ENCODE results near the gene BRD7.

BRD7 gene

DNA sequence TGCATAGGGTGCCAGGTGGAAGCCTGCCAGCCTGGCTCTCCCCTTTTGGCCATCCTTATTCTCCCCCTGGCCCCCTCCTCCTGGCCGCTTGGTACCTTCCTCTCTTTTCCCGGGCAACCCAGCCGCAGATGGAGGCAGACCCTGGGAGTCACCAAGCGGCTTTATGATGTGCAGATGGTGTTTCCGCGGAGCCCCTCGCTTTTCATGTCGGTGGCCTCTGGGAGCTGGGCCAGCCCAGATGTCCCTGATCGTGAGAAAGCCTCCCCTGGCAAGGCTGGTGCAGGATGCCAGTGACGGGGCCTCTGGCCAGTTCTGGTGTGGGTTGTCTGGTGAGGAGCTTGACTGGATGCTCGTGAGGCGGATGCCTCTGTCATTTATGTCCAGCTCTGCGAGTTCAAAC, 18.0 kb upstream of the BRD7 start:
- H3K4me3 ChIP-seq (ENCODE audit: low read length), result no peak overlapping the region
- no peaks in the 10 kb centered on the region for H3K27me3 ChIP-seq (ENCODE audit: control insufficient read depth, insufficient read depth, low read length)
- H3K9me3 ChIP-seq (ENCODE audit: control insufficient read depth, low read depth, low read length), result no peaks in the 10 kb centered on the region
- H3K27ac ChIP-seq (ENCODE audit: low read length), result no peak overlapping the region
- no peaks in the 10 kb centered on the region for H3K4me1 ChIP-seq (ENCODE audit: control insufficient read depth, low read depth, low read length)
- no peak overlapping the region for H3K9ac ChIP-seq (ENCODE audit: low read length)
- no peaks in the 10 kb centered on the region for H3K36me3 ChIP-seq (ENCODE audit: control insufficient read depth, low read depth, low read length)

DNA sequence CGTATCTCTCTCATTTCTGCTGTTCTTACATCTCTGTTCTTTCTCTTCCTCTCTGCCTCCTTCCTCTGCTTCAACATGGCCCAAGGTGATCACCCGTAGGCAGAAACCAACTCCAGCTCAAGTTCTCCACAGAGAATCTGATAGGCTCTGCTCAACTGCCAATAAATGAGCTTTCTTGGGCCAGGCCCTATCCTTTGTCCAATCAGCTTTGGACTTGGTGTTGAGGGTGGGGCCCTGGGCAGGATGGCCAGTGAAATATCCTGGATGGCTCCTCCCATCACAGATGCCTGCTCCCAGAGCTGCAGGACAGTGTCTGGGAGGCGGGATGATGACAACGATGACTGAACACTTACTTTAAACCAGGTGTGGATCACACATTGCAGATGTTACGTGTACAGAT, 17.4 kb upstream of the BRD7 start:
- Histone ChIP-seq H3K4me1 (ENCODE audit: control insufficient read depth, low read depth, low read length) (no peaks in the 10 kb centered on the region), H3K27me3 (ENCODE audit: control insufficient read depth, insufficient read depth, low read length) (no peaks in the 10 kb centered on the region), H3K36me3 (ENCODE audit: control insufficient read depth, low read depth, low read length) (no peaks in the 10 kb centered on the region), H3K9me3 (ENCODE audit: control insufficient read depth, low read depth, low read length) (no peaks in the 10 kb centered on the region), H3K27ac (ENCODE audit: low read length) (no peak overlapping the region), H3K9ac (ENCODE audit: low read length) (no peak overlapping the region), H3K4me3 (ENCODE audit: low read length) (no peak overlapping the region)

DNA sequence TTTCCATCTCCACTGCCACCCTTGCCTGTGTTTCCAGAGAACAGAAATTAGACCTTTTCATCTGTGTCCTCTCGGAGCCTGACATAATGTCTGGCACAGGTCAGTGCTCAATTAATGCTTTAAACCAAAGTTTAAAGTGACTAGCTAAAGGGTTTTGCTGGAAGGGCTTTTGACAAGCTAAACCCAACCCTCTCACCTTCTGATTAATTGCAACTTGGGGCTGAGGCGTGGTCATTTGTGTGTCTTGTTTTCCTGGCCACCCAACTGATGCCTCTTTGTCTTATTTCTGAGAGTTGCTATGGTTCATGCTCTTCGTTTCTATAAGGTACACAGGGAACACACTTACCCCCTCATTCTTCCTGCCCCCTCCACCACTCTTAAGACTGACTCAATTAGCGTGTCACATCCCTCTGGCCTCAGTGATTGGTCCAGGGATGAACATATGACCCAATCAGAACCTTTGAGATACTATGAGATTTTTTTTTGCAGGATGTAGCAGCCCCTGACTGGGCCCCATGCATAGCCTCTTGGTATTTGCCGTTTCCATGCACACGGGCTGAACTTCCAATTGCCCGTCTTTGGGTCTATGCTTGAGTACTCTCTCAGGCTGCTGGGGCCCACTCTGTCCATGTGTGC, 15.8 kb upstream of the BRD7 start:
- Histone ChIP-seq H3K27ac (ENCODE audit: low read length) (no peak overlapping the region), H3K36me3 (ENCODE audit: control insufficient read depth, low read depth, low read length) (no peaks in the 10 kb centered on the region), H3K9ac (ENCODE audit: low read length) (no peak overlapping the region), H3K27me3 (ENCODE audit: control insufficient read depth, insufficient read depth, low read length) (no peaks in the 10 kb centered on the region), H3K9me3 (ENCODE audit: control insufficient read depth, low read depth, low read length) (no peaks in the 10 kb centered on the region), H3K4me1 (ENCODE audit: control insufficient read depth, low read depth, low read length) (no peaks in the 10 kb centered on the region), H3K4me3 (ENCODE audit: low read length) (no peak overlapping the region)

DNA sequence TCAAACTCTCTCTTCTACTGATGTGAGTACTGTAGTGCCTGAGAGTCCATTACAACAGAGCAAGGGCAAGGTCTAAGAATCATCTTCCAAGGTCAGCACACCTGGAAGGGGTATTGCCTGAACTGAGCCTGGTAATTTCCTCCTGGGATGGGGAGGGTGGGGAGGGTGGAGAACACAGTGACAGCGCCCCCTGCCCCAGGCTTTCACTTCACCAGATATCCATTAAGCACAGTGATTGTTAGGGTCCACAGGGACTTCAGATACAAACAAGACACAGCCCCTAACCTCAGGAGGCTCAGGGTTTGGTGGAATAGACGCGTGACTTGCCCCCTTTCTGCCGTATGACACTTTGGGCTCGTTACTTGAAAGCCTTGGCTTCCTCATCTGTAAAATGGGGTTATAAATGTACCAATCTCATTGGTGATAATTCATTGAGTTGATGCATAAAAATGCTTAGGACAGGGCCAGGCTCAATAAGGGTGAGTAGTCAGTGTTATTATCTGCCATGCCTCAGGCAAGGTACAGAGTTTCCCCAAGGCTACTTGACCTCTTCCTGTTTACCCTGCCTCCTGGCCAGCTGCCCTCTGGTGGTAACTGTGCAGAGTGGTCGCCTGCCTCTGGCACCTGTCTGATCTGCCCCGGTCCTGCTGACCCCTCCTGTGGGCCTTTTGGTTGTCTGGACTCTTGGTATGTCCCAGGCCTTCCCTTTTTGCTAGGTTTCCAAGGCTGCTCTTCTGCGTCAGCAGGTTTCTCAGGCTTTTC, 13.1 kb upstream of the BRD7 start:
- H3K36me3 ChIP-seq (ENCODE audit: control insufficient read depth, low read depth, low read length), result no peaks in the 10 kb centered on the region
- H3K4me1 ChIP-seq (ENCODE audit: control insufficient read depth, low read depth, low read length), result no peaks in the 10 kb centered on the region

DNA sequence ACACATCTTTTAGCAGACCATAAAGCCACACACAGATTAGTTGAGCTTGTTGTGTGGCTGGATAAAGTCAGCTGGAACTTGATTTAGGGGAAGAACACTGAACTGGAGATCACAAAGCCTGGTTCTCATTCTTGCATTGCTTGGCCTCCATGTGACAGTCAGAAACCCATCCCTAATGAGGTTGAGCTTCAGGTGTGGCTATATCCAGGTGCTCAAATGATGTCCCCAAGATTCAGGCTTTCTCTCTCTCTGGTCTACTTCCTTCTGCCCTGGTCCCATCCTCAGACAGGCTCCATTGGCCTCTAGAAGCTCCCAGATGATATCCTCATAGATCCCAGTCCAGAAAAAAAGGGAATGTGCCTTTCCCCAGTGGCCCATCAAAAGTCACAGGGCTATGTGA, 9.6 kb upstream of the BRD7 start:
- H3K9ac ChIP-seq (ENCODE audit: low read length), result no peak overlapping the region
- no peak overlapping the region for H3K27ac ChIP-seq (ENCODE audit: low read length)
- H3K4me3 ChIP-seq (ENCODE audit: low read length), result no peak overlapping the region
- H3K4me1 ChIP-seq (ENCODE audit: control insufficient read depth, low read depth, low read length), result no peaks in the 10 kb centered on the region
- no peaks in the 10 kb centered on the region for H3K27me3 ChIP-seq (ENCODE audit: control insufficient read depth, insufficient read depth, low read length)
- H3K9me3 ChIP-seq (ENCODE audit: control insufficient read depth, low read depth, low read length), result no peaks in the 10 kb centered on the region
- H3K36me3 ChIP-seq (ENCODE audit: control insufficient read depth, low read depth, low read length), result no peaks in the 10 kb centered on the region

More for the DNA sequence above, 13.1 kb upstream of the BRD7 start:
- Histone ChIP-seq H3K9ac (ENCODE audit: low read length) (no peak overlapping the region), H3K27ac (ENCODE audit: low read length) (no peak overlapping the region), H3K27me3 (ENCODE audit: control insufficient read depth, insufficient read depth, low read length) (no peaks in the 10 kb centered on the region), H3K4me3 (ENCODE audit: low read length) (no peak overlapping the region), H3K9me3 (ENCODE audit: control insufficient read depth, low read depth, low read length) (no peaks in the 10 kb centered on the region)

DNA sequence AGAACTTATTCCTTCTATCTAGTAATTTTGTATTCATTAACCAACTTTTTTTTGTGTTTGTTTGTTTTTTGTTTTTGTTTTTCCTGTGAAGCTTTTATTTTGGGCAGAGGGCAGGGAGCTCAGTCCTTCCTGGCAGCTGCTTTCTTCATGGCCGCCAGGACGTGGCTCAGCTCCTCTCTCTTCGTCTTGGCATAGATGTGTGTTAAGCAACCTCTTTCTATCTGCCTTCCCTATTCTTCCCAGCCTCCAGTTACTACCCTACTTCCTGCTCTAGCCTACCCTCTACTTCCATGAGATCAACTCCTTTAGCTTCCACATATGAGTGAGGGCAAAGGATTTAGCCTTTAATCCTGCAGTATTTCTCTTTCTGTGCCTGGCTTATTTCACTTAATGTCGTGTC, 8.2 kb upstream of the BRD7 start:
- no peaks in the 10 kb centered on the region for H3K4me1 ChIP-seq (ENCODE audit: control insufficient read depth, low read depth, low read length)
- H3K4me3 ChIP-seq (ENCODE audit: low read length), result no peak overlapping the region
- H3K27ac ChIP-seq (ENCODE audit: low read length), result no peak overlapping the region
- no peaks in the 10 kb centered on the region for H3K36me3 ChIP-seq (ENCODE audit: control insufficient read depth, low read depth, low read length)
- H3K9me3 ChIP-seq (ENCODE audit: control insufficient read depth, low read depth, low read length), result no peaks in the 10 kb centered on the region
- H3K9ac ChIP-seq (ENCODE audit: low read length), result no peak overlapping the region
- no peaks in the 10 kb centered on the region for H3K27me3 ChIP-seq (ENCODE audit: control insufficient read depth, insufficient read depth, low read length)

DNA sequence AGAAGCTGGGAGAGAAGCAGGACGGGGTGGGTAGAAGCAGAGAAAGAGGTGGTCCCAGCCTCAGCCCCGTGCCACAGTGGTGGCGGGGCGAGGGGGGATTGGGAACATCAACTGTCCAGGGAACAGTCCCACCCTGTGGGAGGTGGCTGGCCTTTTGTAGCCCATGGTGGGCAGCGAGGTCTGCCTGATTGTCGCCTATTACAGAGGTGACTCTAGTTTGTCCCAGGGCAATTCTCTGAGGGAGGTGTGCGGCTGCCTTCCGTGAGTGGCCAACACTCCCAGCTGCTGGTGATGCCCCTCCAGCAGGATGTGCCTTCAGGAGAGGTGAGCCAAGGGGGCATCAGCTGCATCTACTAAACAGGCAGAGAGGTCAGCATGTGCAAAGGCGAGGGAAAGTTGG, 5.0 kb upstream of the BRD7 start:
- no peak overlapping the region for H3K27ac ChIP-seq (ENCODE audit: low read length)
- no peak overlapping the region for H3K4me3 ChIP-seq (ENCODE audit: low read length)
- H3K27me3 ChIP-seq (ENCODE audit: control insufficient read depth, insufficient read depth, low read length), result no peaks in the 10 kb centered on the region
- H3K36me3 ChIP-seq (ENCODE audit: control insufficient read depth, low read depth, low read length), result no peaks in the 10 kb centered on the region
- H3K9me3 ChIP-seq (ENCODE audit: control insufficient read depth, low read depth, low read length), result no peaks in the 10 kb centered on the region
- no peak overlapping the region for H3K9ac ChIP-seq (ENCODE audit: low read length)
- H3K4me1 ChIP-seq (ENCODE audit: control insufficient read depth, low read depth, low read length), result peaks cover 4% of the 10 kb centered on the region

DNA sequence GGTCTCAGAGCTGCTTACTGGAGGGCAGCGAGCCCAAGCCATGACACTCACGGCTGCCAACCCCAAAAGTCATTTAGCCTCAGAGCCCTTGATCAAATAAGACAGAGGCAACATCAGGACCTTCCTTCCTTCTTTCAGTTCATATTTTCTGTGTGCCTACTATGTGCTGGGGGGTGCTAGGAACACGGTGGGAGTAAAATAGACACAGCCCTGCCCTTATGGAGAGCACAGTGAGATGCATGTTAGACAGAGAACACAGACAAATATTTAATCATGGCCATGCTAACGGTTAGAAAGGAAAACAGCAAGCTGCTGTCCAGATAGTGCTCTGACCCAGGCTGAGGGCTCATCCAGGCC, 4.5 kb upstream of the BRD7 start:
- Histone ChIP-seq H3K27me3 (ENCODE audit: control insufficient read depth, insufficient read depth, low read length) (no peaks in the 10 kb centered on the region), H3K4me3 (ENCODE audit: low read length) (no peak overlapping the region), H3K27ac (ENCODE audit: low read length) (no peak overlapping the region), H3K4me1 (ENCODE audit: control insufficient read depth, low read depth, low read length) (peaks cover 4% of the 10 kb centered on the region), H3K9ac (ENCODE audit: low read length) (no peak overlapping the region), H3K9me3 (ENCODE audit: control insufficient read depth, low read depth, low read length) (no peaks in the 10 kb centered on the region), H3K36me3 (ENCODE audit: control insufficient read depth, low read depth, low read length) (no peaks in the 10 kb centered on the region)

DNA sequence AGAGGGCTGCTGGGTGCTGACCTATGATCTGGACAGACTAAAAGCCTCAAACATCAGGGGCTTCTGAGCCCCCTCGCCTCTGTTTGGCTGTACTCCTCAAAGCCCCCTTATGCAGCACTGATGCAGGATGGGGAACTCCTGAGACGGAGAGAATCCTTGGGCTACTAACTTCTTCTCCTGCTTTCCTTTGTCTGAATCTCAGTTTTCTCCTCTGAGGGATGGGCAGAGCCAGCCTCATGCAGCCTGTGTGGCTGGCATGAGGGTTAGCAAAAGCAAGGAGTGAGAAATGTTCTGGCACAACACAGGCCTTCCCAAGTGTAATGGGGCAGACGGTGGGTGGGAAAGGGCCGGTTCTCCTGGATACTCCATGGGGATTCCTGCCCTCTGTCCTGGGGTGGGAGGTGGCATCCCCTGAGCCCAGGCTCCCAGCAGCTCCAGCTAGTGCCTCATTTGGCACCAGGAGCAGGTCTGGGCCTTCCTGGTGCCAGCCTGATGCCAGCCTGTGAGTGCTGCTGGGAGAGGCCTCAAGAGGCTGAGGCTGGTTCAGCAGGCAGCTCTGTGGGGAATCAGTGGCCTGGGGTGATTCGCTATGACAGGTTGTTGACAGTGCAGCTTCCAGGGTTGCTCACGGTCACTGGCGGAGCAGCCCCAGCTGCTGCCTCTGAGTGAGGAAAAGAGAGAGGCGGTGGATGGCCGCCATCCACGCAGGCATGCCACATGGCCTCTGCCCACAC, 4.0 kb upstream of the BRD7 start:
- no peaks in the 10 kb centered on the region for H3K27me3 ChIP-seq (ENCODE audit: control insufficient read depth, insufficient read depth, low read length)
- no peak overlapping the region for H3K27ac ChIP-seq (ENCODE audit: low read length)
- H3K4me1 ChIP-seq (ENCODE audit: control insufficient read depth, low read depth, low read length), result peaks cover 5% of the 10 kb centered on the region
- H3K4me3 ChIP-seq (ENCODE audit: low read length), result no peak overlapping the region
- no peaks in the 10 kb centered on the region for H3K36me3 ChIP-seq (ENCODE audit: control insufficient read depth, low read depth, low read length)
- H3K9me3 ChIP-seq (ENCODE audit: control insufficient read depth, low read depth, low read length), result no peaks in the 10 kb centered on the region
- no peak overlapping the region for H3K9ac ChIP-seq (ENCODE audit: low read length)

DNA sequence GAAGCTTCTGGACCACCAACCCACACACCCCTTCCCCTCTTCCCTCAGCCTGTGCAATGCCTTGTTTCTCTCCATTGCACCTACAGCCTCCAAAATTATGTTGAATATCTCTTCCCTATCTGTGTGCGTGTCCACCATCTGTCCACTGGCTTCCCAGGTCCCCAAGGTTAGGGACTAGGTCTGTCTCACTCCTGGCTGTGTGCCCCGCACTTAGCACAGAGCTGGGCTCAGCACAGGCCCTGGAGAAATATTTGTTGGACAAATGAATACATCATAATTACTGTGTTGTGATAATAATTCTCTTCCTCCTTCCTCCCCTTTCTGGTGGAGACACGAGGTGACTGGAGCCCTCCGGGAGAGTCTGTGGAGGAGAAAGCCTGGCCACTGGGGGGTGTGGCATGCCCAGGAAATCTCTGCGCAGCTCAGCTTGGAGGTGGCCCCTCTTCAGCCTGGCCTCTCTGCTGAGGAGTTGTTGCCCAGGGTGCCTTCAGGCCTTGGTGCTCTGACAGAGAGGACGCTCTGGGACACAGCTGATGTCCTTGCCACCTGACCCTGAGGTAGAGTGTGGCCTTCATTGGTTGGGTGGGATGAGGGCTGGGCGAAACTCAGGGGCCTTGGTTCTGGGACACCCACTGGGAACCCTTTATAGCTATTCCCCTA, 3.3 kb upstream of the BRD7 start:
- Histone ChIP-seq H3K4me3 (ENCODE audit: low read length) (no peak overlapping the region), H3K9ac (ENCODE audit: low read length) (no peak overlapping the region), H3K27ac (ENCODE audit: low read length) (no peak overlapping the region), H3K27me3 (ENCODE audit: control insufficient read depth, insufficient read depth, low read length) (no peaks in the 10 kb centered on the region), H3K36me3 (ENCODE audit: control insufficient read depth, low read depth, low read length) (peaks cover 4% of the 10 kb centered on the region), H3K9me3 (ENCODE audit: control insufficient read depth, low read depth, low read length) (no peaks in the 10 kb centered on the region), H3K4me1 (ENCODE audit: control insufficient read depth, low read depth, low read length) (peaks cover 9% of the 10 kb centered on the region)

DNA sequence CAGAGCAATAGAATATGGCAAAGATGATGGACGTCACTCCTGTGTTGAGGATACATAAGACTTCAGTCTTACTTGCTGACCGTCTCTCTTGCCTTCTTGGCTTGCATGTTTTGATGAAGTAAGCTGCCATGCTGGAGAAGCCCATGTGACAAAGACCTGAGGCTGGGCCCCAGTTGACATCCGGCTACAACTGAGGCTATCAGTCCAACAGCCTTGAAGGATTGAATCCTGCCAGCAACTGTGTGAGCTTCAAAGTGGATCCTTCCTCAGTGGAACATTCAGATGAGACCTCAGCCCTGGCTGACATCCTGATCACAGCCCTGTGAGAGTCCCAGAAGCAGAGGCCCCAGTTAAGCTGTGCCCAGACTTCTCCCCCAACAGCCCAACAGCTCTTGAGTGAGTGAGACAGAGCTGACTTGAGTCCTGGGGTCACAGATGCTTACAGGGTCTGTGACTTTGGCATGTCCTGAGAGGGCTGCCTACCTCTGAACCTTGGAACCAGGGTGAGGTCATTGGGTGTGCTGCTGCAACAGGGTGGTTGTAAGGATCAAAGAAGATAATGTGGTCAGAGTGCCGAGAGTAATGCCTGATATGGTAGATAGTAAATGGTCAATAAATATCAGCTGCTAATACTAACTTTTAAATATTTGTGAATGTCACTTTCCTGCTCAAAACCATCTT, 2.4 kb upstream of the BRD7 start:
- H3K4me1 ChIP-seq (ENCODE audit: control insufficient read depth, low read depth, low read length), result peaks cover 9% of the 10 kb centered on the region
- no peaks in the 10 kb centered on the region for H3K27me3 ChIP-seq (ENCODE audit: control insufficient read depth, insufficient read depth, low read length)
- peaks cover 13% of the 10 kb centered on the region for H3K36me3 ChIP-seq (ENCODE audit: control insufficient read depth, low read depth, low read length)
- H3K9me3 ChIP-seq (ENCODE audit: control insufficient read depth, low read depth, low read length), result no peaks in the 10 kb centered on the region
- H3K9ac ChIP-seq (ENCODE audit: low read length), result no peak overlapping the region
- no peak overlapping the region for H3K4me3 ChIP-seq (ENCODE audit: low read length)
- no peak overlapping the region for H3K27ac ChIP-seq (ENCODE audit: low read length)

All from iPS-18a (cell line).